Thymus (tissue), 11 donors: ENCODE measurements around the gene TENM4. TPM values are rescaled to one million over a fixed set of nuclear protein-coding genes. Genes with fewer than 3 reads are reported as not detected.
A peak's percentile ranks its signal among the peaks of the same experiment; 100 is the strongest.

Experiments
- DNase-seq, 9 donors: peaks; one replicate each; pipeline ENCODE4 v3.0.0-alpha.2; 2013; ENCODE audit warnings: low spot score in 9 of 9, low read depth in 6 of 9, missing footprints in 1 of 9
- H3K27ac ChIP-seq, 2 donors: one replicate each; pipeline ENCODE4 v1.5.1; 2013; ENCODE audit warnings: control low read depth in 1 of 2, low read depth in 1 of 2, low read length in 1 of 2, mild to moderate bottlenecking in 1 of 2, moderate library complexity in 1 of 2
- H3K27me3 ChIP-seq, 2 donors: one replicate each; pipeline ENCODE4 v1.5.1; 2013; ENCODE audit warnings: low read length in 1 of 2; ENCODE audit not compliant: control insufficient read depth in 2 of 2, insufficient read depth in 1 of 2
- H3K36me3 ChIP-seq, 2 donors: one replicate each; pipeline ENCODE4 v1.5.1; 2013; ENCODE audit warnings: low read length in 1 of 2, mild to moderate bottlenecking in 1 of 2, moderate library complexity in 1 of 2; ENCODE audit not compliant: control insufficient read depth in 2 of 2, insufficient read depth in 2 of 2
- H3K4me1 ChIP-seq, 2 donors: one replicate each; pipeline ENCODE4 v1.5.1; 2013; ENCODE audit warnings: low read length in 2 of 2; ENCODE audit not compliant: control insufficient read depth in 2 of 2, insufficient read depth in 2 of 2
- H3K4me3 ChIP-seq, 2 donors: one replicate each; pipeline ENCODE4 v1.5.1; 2013; ENCODE audit warnings: low read length in 2 of 2, control low read depth in 1 of 2, mild to moderate bottlenecking in 1 of 2
- H3K9me3 ChIP-seq, 2 donors: one replicate each; pipeline ENCODE4 v1.5.1; 2013; ENCODE audit warnings: low read length in 1 of 2, mild to moderate bottlenecking in 1 of 2; ENCODE audit not compliant: control insufficient read depth in 2 of 2, insufficient read depth in 1 of 2
- WGBS: extraction: QIAGEN DNeasy Blood & Tissue Kit; methylation state at CpG from one replicate; pipeline ENCODE4 v1.1.7; 2013; 5-methylcytosine and 5-hydroxymethylcytosine counted together
- polyA plus RNA-seq: library from polyadenylated mRNA; stranded (reverse); fragments of 200-250 nt; gene quantifications from one replicate; pipeline ENCODE4 v1.2.3, GENCODE V29; 2013
- total RNA-seq: library from RNA; stranded (reverse); fragments of 120-200 nt; gene quantifications from one replicate; pipeline ENCODE4 v1.2.4, GENCODE V29; 2013
- donor health status: healthy.

TENM4 gene
- total and polyA plus RNA-seq, 2 donors: 1.0 to 2.8 TPM

GRCh38 chr11:79249295-79249993 is 191.4 kb downstream of the TENM4 start:
- Histone ChIP-seq H3K27ac (no peak overlapping the region), H3K36me3 (no peaks in the 10 kb centered on the region), H3K4me1 (no peaks in the 10 kb centered on the region), H3K4me3 (no peak overlapping the region), H3K27me3 (no peaks in the 10 kb centered on the region), H3K9me3 (no peaks in the 10 kb centered on the region)
- DNase-seq: no peak
- WGBS: 95% methylated on average over 5 of the region's 5 CpGs

- H3K4me1 ChIP-seq: no peaks in the 10 kb centered on the region
- H3K27ac ChIP-seq: peak overlapping the region in 1 of 2 donors; percentile 8
- H3K4me3 ChIP-seq: no peak overlapping the region
- 73% methylated on average over 2 of the region's 2 CpGs for WGBS
- H3K27me3 ChIP-seq: no peaks in the 10 kb centered on the region
- no peaks in the 10 kb centered on the region for H3K36me3 ChIP-seq
- DNase-seq: no peak
- peaks cover 0 to 2% of the 10 kb centered on the region in 2 donors for H3K9me3 ChIP-seq
These were observed 196.0 kb downstream of the TENM4 start for GRCh38 chr11:79244798-79245197.

- Histone ChIP-seq H3K4me3 (no peak overlapping the region), H3K9me3 (peaks cover 0 to 2% of the 10 kb centered on the region in 2 donors), H3K4me1 (no peaks in the 10 kb centered on the region), H3K27me3 (no peaks in the 10 kb centered on the region), H3K27ac (no peak overlapping the region), H3K36me3 (no peaks in the 10 kb centered on the region)
- no peak for DNase-seq
- WGBS: 92% methylated on average over 6 of the region's 6 CpGs
These were observed 196.5 kb downstream of the TENM4 start for GRCh38 chr11:79244241-79244772.

GRCh38 chr11:79243422-79244210 is 197.2 kb downstream of the TENM4 start:
- peaks cover 0 to 2% of the 10 kb centered on the region in 2 donors for H3K9me3 ChIP-seq
- no peaks in the 10 kb centered on the region for H3K4me1 ChIP-seq
- H3K27ac ChIP-seq: no peak overlapping the region
- H3K36me3 ChIP-seq: no peaks in the 10 kb centered on the region
- no peaks in the 10 kb centered on the region for H3K27me3 ChIP-seq
- WGBS: 85% methylated on average over 16 of the region's 16 CpGs
- H3K4me3 ChIP-seq: no peak overlapping the region
- no peak for DNase-seq

- H3K36me3 ChIP-seq: no peaks in the 10 kb centered on the region
- H3K4me3 ChIP-seq: no peak overlapping the region
- H3K27ac ChIP-seq: no peak overlapping the region
- H3K9me3 ChIP-seq: peaks cover 0 to 2% of the 10 kb centered on the region in 2 donors
- 93% methylated on average over 3 of the region's 3 CpGs for WGBS
- H3K27me3 ChIP-seq: no peaks in the 10 kb centered on the region
- no peak for DNase-seq
- H3K4me1 ChIP-seq: no peaks in the 10 kb centered on the region
These were observed 198.2 kb downstream of the TENM4 start for GRCh38 chr11:79242616-79243015.

- no peak for DNase-seq
- Histone ChIP-seq H3K36me3 (no peaks in the 10 kb centered on the region), H3K27me3 (no peaks in the 10 kb centered on the region), H3K4me1 (no peaks in the 10 kb centered on the region), H3K4me3 (no peak overlapping the region), H3K27ac (no peak overlapping the region), H3K9me3 (peaks cover 0 to 2% of the 10 kb centered on the region in 2 donors)
- WGBS: 80% methylated on average over 7 of the region's 7 CpGs
These were observed 199.0 kb downstream of the TENM4 start for GRCh38 chr11:79241852-79242241.

GRCh38 chr11:79241205-79241851 is 199.5 kb downstream of the TENM4 start:
- WGBS: 91% methylated on average over 7 of the region's 7 CpGs
- H3K27me3 ChIP-seq: no peaks in the 10 kb centered on the region
- DNase-seq: no peak
- no peaks in the 10 kb centered on the region for H3K36me3 ChIP-seq
- H3K4me1 ChIP-seq: no peaks in the 10 kb centered on the region
- peaks cover 0 to 2% of the 10 kb centered on the region in 2 donors for H3K9me3 ChIP-seq
- no peak overlapping the region for H3K27ac ChIP-seq
- H3K4me3 ChIP-seq: no peak overlapping the region

GRCh38 chr11:79237703-79238102 is 203.1 kb downstream of the TENM4 start:
- H3K36me3 ChIP-seq: no peaks in the 10 kb centered on the region
- 31% methylated on average over 6 of the region's 6 CpGs for WGBS
- DNase-seq: no peak
- no peaks in the 10 kb centered on the region for H3K4me1 ChIP-seq
- H3K27me3 ChIP-seq: no peaks in the 10 kb centered on the region
- no peak overlapping the region for H3K4me3 ChIP-seq
- H3K27ac ChIP-seq: no peak overlapping the region
- H3K9me3 ChIP-seq: no peaks in the 10 kb centered on the region

GRCh38 chr11:79237091-79237490 is 203.7 kb downstream of the TENM4 start:
- peak overlapping the region in 1 of 2 donors; percentile 2 for H3K27ac ChIP-seq
- no peaks in the 10 kb centered on the region for H3K27me3 ChIP-seq
- H3K4me3 ChIP-seq: no peak overlapping the region
- no peak for DNase-seq
- WGBS: 95% methylated on average over 5 of the region's 5 CpGs
- H3K36me3 ChIP-seq: no peaks in the 10 kb centered on the region
- H3K9me3 ChIP-seq: no peaks in the 10 kb centered on the region
- no peaks in the 10 kb centered on the region for H3K4me1 ChIP-seq
